ENCODE measurements around the gene KCNK2.

GRCh38 chr1:215201283-215201682 is 118.7 kb downstream of the KCNK2 start:
- TF ChIP-seq, protein P1, sequence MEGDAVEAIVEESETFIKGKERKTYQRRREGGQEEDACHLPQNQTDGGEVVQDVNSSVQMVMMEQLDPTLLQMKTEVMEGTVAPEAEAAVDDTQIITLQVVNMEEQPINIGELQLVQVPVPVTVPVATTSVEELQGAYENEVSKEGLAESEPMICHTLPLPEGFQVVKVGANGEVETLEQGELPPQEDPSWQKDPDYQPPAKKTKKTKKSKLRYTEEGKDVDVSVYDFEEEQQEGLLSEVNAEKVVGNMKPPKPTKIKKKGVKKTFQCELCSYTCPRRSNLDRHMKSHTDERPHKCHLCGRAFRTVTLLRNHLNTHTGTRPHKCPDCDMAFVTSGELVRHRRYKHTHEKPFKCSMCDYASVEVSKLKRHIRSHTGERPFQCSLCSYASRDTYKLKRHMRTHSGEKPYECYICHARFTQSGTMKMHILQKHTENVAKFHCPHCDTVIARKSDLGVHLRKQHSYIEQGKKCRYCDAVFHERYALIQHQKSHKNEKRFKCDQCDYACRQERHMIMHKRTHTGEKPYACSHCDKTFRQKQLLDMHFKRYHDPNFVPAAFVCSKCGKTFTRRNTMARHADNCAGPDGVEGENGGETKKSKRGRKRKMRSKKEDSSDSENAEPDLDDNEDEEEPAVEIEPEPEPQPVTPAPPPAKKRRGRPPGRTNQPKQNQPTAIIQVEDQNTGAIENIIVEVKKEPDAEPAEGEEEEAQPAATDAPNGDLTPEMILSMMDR (conservative IDR thresholded peaks at IDR 0.05; ENCODE audit: low read length): no peak
- no peak for TF ChIP-seq EZH2phosphoT487 (IDR thresholded peaks at IDR 0.05; ENCODE audit: borderline replicate concordance, low read depth, low read length)

All from OCI-LY7 (cell line).